Neuronal stem cell (in vitro differentiated cells): ENCODE results near the gene FBXO45.
"Not testable (repeated sequence)": the region's sequence is repeated elsewhere in the genome, so short reads cannot be mapped to it uniquely, and the experiment has no call there.

Experiments
- DNase-seq: peaks from one replicate; pipeline ENCODE4 v3.0.0-alpha.2; 2013; ENCODE audit warnings: low spot score
- H2AFZ ChIP-seq: one replicate; pipeline ENCODE4 v1.6.1; 2013; ENCODE audit warnings: mild to moderate bottlenecking, low read length, inconsistent platforms
- H2AK5ac ChIP-seq: 2 replicates; pipeline ENCODE4 v1.6.1; 2013; ENCODE audit warnings: low read depth, mild to moderate bottlenecking, inconsistent platforms, low read length, moderate library complexity, mixed read lengths
- H2BK120ac ChIP-seq: 2 replicates; pipeline ENCODE4 v1.6.1; 2013; ENCODE audit warnings: low read depth, mild to moderate bottlenecking, inconsistent platforms, low read length, moderate library complexity, mixed read lengths
- H2BK12ac ChIP-seq: one replicate; pipeline ENCODE4 v1.6.1; 2013; ENCODE audit warnings: low read length, inconsistent platforms
- H2BK15ac ChIP-seq: 2 replicates; pipeline ENCODE4 v1.6.1; 2013; ENCODE audit warnings: mild to moderate bottlenecking, low read length, inconsistent platforms, mixed read lengths
- H2BK5ac ChIP-seq: one replicate; pipeline ENCODE4 v1.6.1; 2013; ENCODE audit warnings: inconsistent platforms, mild to moderate bottlenecking, low read length, moderate library complexity
- H3K14ac ChIP-seq: one replicate; pipeline ENCODE4 v1.6.1; 2013; ENCODE audit warnings: low read length, inconsistent platforms
- H3K18ac ChIP-seq: 2 replicates; pipeline ENCODE4 v1.6.1; 2013; ENCODE audit warnings: low read length, inconsistent platforms
- H3K23ac ChIP-seq: 2 replicates; pipeline ENCODE4 v1.6.1; 2013; ENCODE audit warnings: low read depth, mild to moderate bottlenecking, mixed read lengths, low read length, inconsistent platforms; ENCODE audit not compliant: poor library complexity
- H3K27ac ChIP-seq: replicated peaks from 3 replicates; pipeline ENCODE4 v1.5.1; 2013; ENCODE audit warnings: low read length, inconsistent platforms
- H3K27me3 ChIP-seq, 3 experiments: 2 replicates each; pipeline ENCODE4 v1.6.1; 2013; ENCODE audit warnings: low read length in 3 of 3, mild to moderate bottlenecking in 2 of 3, inconsistent platforms in 1 of 3, low read depth in 1 of 3, mixed read lengths in 1 of 3, moderate library complexity in 1 of 3; ENCODE audit not compliant: control insufficient read depth in 3 of 3, insufficient read depth in 3 of 3
- H3K36me3 ChIP-seq, 2 donors: replicated peaks in 1 of 2; 2 replicates each; pipeline ENCODE4 v1.6.1; 2013; ENCODE audit warnings: low read length in 2 of 2; ENCODE audit not compliant: control insufficient read depth in 2 of 2, insufficient read depth in 2 of 2
- H3K4ac ChIP-seq: 2 replicates; pipeline ENCODE4 v1.6.1; 2013; ENCODE audit warnings: inconsistent platforms, mild to moderate bottlenecking, low read length, moderate library complexity
- H3K4me1 ChIP-seq, 2 donors: 1 replicate in 1 of 2; 2 replicates in 1 of 2; pipeline ENCODE4 v1.6.1; 2013; ENCODE audit warnings: low read length in 2 of 2, low read depth in 1 of 2; ENCODE audit not compliant: control insufficient read depth in 2 of 2, insufficient read depth in 1 of 2
- H3K4me2 ChIP-seq: one replicate; pipeline ENCODE4 v1.6.1; 2013; ENCODE audit warnings: mild to moderate bottlenecking, low read length, inconsistent platforms; ENCODE audit not compliant: insufficient read depth, poor library complexity, severe bottlenecking
- H3K4me3 ChIP-seq, 2 donors: 2 replicates each; pipeline ENCODE4 v1.5.1; 2013; ENCODE audit warnings: low read length in 2 of 2, mild to moderate bottlenecking in 2 of 2, inconsistent platforms in 1 of 2, moderate library complexity in 1 of 2
- H3K79me1 ChIP-seq: one replicate; pipeline ENCODE4 v1.6.1; 2013; ENCODE audit warnings: low read depth, mild to moderate bottlenecking, inconsistent platforms, low read length, moderate library complexity
- H3K9ac ChIP-seq: one replicate; pipeline ENCODE4 v1.6.1; 2013; ENCODE audit warnings: mild to moderate bottlenecking, low read depth, low read length, inconsistent platforms; ENCODE audit not compliant: poor library complexity
- H3K9me3 ChIP-seq, 2 donors: replicated peaks in 1 of 2; 2 replicates each; pipeline versions ENCODE3 to v1.6.1; 2013; ENCODE audit warnings: low read length in 2 of 2, mild to moderate bottlenecking in 2 of 2, inconsistent platforms in 1 of 2, low read depth in 1 of 2, mixed read lengths in 1 of 2, moderate library complexity in 1 of 2; ENCODE audit not compliant: control insufficient read depth in 2 of 2, insufficient read depth in 1 of 2
- H4K8ac ChIP-seq: one replicate; pipeline ENCODE4 v1.6.1; 2013; ENCODE audit warnings: low read depth, mild to moderate bottlenecking, inconsistent platforms, low read length, moderate library complexity
- H4K91ac ChIP-seq: one replicate; pipeline ENCODE4 v1.6.1; 2013; ENCODE audit warnings: low read length, low read depth, mild to moderate bottlenecking, inconsistent platforms; ENCODE audit not compliant: poor library complexity
- whole genome bisulfite sequencing, 2 donors: extraction: QIAGEN DNeasy Blood & Tissue Kit; methylation state at CpG; one replicate each; pipeline ENCODE4 v1.1.7; 2013; ENCODE audit warnings: missing lambda C conversion rate in 2 of 2, mixed read lengths in 1 of 2; ENCODE audit not compliant: insufficient read length in 2 of 2, insufficient replicate concordance in 1 of 2; ENCODE audit errors: extremely low coverage in 2 of 2; 5-methylcytosine and 5-hydroxymethylcytosine counted together

The FBXO45 gene

GRCh38 chr3:196611761-196612483 is 43.5 kb downstream of the FBXO45 start:
- H3K27me3 ChIP-seq = no peaks in the 10 kb centered on the region
- H3K9ac ChIP-seq = no peak overlapping the region
- no peak overlapping the region for H2BK15ac ChIP-seq
- no peak overlapping the region for H3K4me2 ChIP-seq
- H4K8ac ChIP-seq = peak overlapping the region; percentile 20
- H3K14ac ChIP-seq = no peak overlapping the region
- H2BK5ac ChIP-seq = no peak overlapping the region
- no peak overlapping the region for H4K91ac ChIP-seq
- peaks cover 0 to 5% of the 10 kb centered on the region in 2 donors for H3K4me1 ChIP-seq
- H2AK5ac ChIP-seq = no peak overlapping the region
- H3K4me3 ChIP-seq = no peak overlapping the region
- no peak overlapping the region for H3K18ac ChIP-seq
- H3K9me3 ChIP-seq = no peaks in the 10 kb centered on the region
- DNase-seq = no peak
- peak overlapping the region; percentile 4 for H2BK120ac ChIP-seq
- WGBS, 2 donors = no CpG with 5 or more reads among the region's 10 CpGs
- H3K79me1 ChIP-seq = no peaks in the 10 kb centered on the region
- H2AFZ ChIP-seq = peak overlapping the region; percentile 85
- H3K36me3 ChIP-seq = no peaks in the 10 kb centered on the region
- H2BK12ac ChIP-seq = no peak overlapping the region
- H3K27ac ChIP-seq = no peak overlapping the region
- no peak overlapping the region for H3K23ac ChIP-seq
- no peak overlapping the region for H3K4ac ChIP-seq

DNA sequence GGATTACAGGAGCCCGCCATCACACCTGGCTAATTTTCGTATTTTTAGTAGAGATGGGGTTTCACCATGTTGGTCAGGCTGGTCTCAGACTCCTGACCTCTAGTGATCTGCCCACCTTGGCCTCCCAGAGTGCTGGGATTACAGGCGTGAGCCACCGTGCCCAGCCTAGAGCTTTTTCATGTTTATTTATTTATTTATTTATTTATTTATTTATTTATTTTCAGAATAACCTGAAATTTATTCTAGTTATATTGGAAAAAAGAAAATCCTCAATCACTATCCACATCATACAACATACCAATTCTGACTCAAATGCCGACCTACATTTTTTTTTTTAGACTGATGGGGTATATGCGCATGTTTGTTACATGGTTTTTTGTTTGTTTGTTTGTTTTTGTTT is 46.8 kb downstream of the FBXO45 start:
- not testable (repeated sequence) for H3K9ac ChIP-seq, H2BK120ac ChIP-seq, DNase-seq, H3K4me3 ChIP-seq, H2BK15ac ChIP-seq, H3K36me3 ChIP-seq, H3K27ac ChIP-seq, H2AFZ ChIP-seq, H3K23ac ChIP-seq, H3K4ac ChIP-seq, H2BK5ac ChIP-seq, H3K14ac ChIP-seq, H3K27me3 ChIP-seq, H2BK12ac ChIP-seq, H4K8ac ChIP-seq, H3K4me2 ChIP-seq, H3K18ac ChIP-seq, H2AK5ac ChIP-seq, H3K79me1 ChIP-seq, H4K91ac ChIP-seq, H3K9me3 ChIP-seq
- H3K4me1 ChIP-seq = peaks cover 6 to 15% of the 10 kb centered on the region in 2 donors
- WGBS, 2 donors = no CpG with 5 or more reads among the region's 6 CpGs

GRCh38 chr3:196617256-196617655 is 48.8 kb downstream of the FBXO45 start:
- DNase-seq = no peak
- Histone ChIP-seq H2BK15ac (no peak overlapping the region), H3K9me3 (no peaks in the 10 kb centered on the region), H4K8ac (no peak overlapping the region), H3K9ac (no peak overlapping the region), H3K4me3 (no peak overlapping the region), H3K79me1 (no peaks in the 10 kb centered on the region), H3K14ac (no peak overlapping the region), H3K27ac (no peak overlapping the region), H2BK12ac (no peak overlapping the region), H4K91ac (no peak overlapping the region), H3K4me2 (no peak overlapping the region), H2AK5ac (no peak overlapping the region), H2AFZ (no peak overlapping the region), H3K36me3 (no peaks in the 10 kb centered on the region), H3K23ac (no peak overlapping the region), H3K27me3 (no peaks in the 10 kb centered on the region), H2BK120ac (no peak overlapping the region), H3K18ac (no peak overlapping the region), H3K4me1 (peaks cover 8 to 13% of the 10 kb centered on the region in 2 donors), H3K4ac (no peak overlapping the region), H2BK5ac (no peak overlapping the region)
- no CpG with 5 or more reads among the region's 5 CpGs for whole genome bisulfite sequencing, 2 donors

- peak; percentile 39 for DNase-seq
- peak overlapping the region; percentile 81 for H3K27ac ChIP-seq
- H3K27me3 ChIP-seq = no peaks in the 10 kb centered on the region
- no peak overlapping the region for H3K18ac ChIP-seq
- no peak overlapping the region for H2BK12ac ChIP-seq
- no peak overlapping the region for H2AK5ac ChIP-seq
- H3K4ac ChIP-seq = no peak overlapping the region
- H2BK120ac ChIP-seq = no peak overlapping the region
- H3K79me1 ChIP-seq = no peaks in the 10 kb centered on the region
- no peak overlapping the region for H4K8ac ChIP-seq
- H3K9ac ChIP-seq = no peak overlapping the region
- no peak overlapping the region for H2BK15ac ChIP-seq
- no peak overlapping the region for H3K4me3 ChIP-seq
- no peak overlapping the region for H2BK5ac ChIP-seq
- no peak overlapping the region for H3K14ac ChIP-seq
- no peaks in the 10 kb centered on the region for H3K36me3 ChIP-seq
- H3K9me3 ChIP-seq = no peaks in the 10 kb centered on the region
- H3K4me1 ChIP-seq = peaks cover 14 to 17% of the 10 kb centered on the region in 2 donors
- H2AFZ ChIP-seq = peak overlapping the region; percentile 90
- H3K4me2 ChIP-seq = no peak overlapping the region
- no CpG with 5 or more reads among the region's 5 CpGs for WGBS, 2 donors
- H4K91ac ChIP-seq = no peak overlapping the region
- no peak overlapping the region for H3K23ac ChIP-seq
These were observed 50.8 kb downstream of the FBXO45 start for GRCh38 chr3:196619223-196619622.
